PC-3 (cell line): ENCODE measurements around the gene EIF4A3. TPM values are rescaled to one million over a fixed set of nuclear protein-coding genes. Genes with fewer than 3 reads are reported as not detected.

Experiments
- ATAC-seq: fragments of 200-7000 bp; cut with Tn5 transposase; 2 replicates; pipeline ENCODE4 v1.9.1; 2020; ENCODE audit warnings: mild to moderate bottlenecking, moderate library complexity
- BruUV-seq: library from RNA; stranded (reverse); fragments of 400-500 nt; replicated peaks from 2 replicates; lab custom pipeline; 2021; lab: Mats Ljungman, UMichigan
- CTCF ChIA-PET: fragments of 300-600 bp; sonication (Branson Sonifier 250); formaldehyde crosslinking; loops from one replicate; lab custom pipeline; 2022; ENCODE audit warnings: antibody characterized with exemption; lab: Charles Lee
- POLR2A ChIA-PET: fragments of 300-600 bp; sonication (Branson Sonifier 250); formaldehyde crosslinking; loops from one replicate; lab custom pipeline; 2022; ENCODE audit warnings: antibody characterized with exemption; ENCODE audit not compliant: unreplicated experiment; lab: Charles Lee
- DNase-seq: peaks from one replicate; pipeline ENCODE4 v3.0.0-alpha.2; 2015
- H2AFZ ChIP-seq: fragments of 300-600 bp; sonication (generic); 2 replicates; pipeline ENCODE4 v1.6.0; 2016; ENCODE audit warnings: antibody characterized with exemption, low read length
- H3F3A ChIP-seq: fragments of 300-600 bp; sonication (generic); one replicate; pipeline ENCODE4 v1.6.0; 2017; ENCODE audit warnings: antibody characterized with exemption, low read length, control low read depth, mild to moderate bottlenecking; ENCODE audit not compliant: unreplicated experiment
- H3K27ac ChIP-seq: fragments of 300-600 bp; sonication (generic); 2 replicates; pipeline ENCODE4 v1.5.1; 2016; ENCODE audit warnings: mild to moderate bottlenecking, low read length
- H3K27me3 ChIP-seq: fragments of 300-600 bp; sonication (generic); 2 replicates; pipeline ENCODE4 v1.6.1; 2016; ENCODE audit warnings: low read length, mixed read lengths
- H3K36me3 ChIP-seq: fragments of 300-600 bp; sonication (generic); 2 replicates; pipeline ENCODE4 v1.6.1; 2016; ENCODE audit warnings: low read depth, mixed run types, low read length, mixed read lengths
- H3K4me1 ChIP-seq: fragments of 300-600 bp; sonication (generic); 2 replicates; pipeline ENCODE4 v1.5.1; 2016; ENCODE audit warnings: low read length; ENCODE audit not compliant: insufficient read depth
- H3K4me2 ChIP-seq: fragments of 300-600 bp; sonication (generic); 2 replicates; pipeline ENCODE4 v1.6.0; 2016; ENCODE audit warnings: low read length
- H3K4me3 ChIP-seq: fragments of 300-600 bp; sonication (generic); 2 replicates; pipeline ENCODE4 v1.5.1; 2016; ENCODE audit warnings: mild to moderate bottlenecking, low read length, mixed read lengths
- H3K79me2 ChIP-seq: fragments of 300-600 bp; sonication (generic); 2 replicates; pipeline ENCODE4 v1.6.1; 2017; ENCODE audit warnings: low read length, mixed read lengths
- H3K9ac ChIP-seq: fragments of 300-600 bp; sonication (generic); 2 replicates; pipeline ENCODE4 v1.6.0; 2016; ENCODE audit warnings: mild to moderate bottlenecking, low read length
- H3K9me2 ChIP-seq: fragments of 300-600 bp; sonication (generic); replicated peaks from 2 replicates; pipeline ENCODE4 v1.6.1; 2016; ENCODE audit warnings: mixed run types, low read length, mixed read lengths
- H3K9me3 ChIP-seq: fragments of 300-600 bp; sonication (generic); 2 replicates; pipeline ENCODE4 v1.6.1; 2016; ENCODE audit warnings: low read length, mixed read lengths
- H4K20me1 ChIP-seq: fragments of 300-600 bp; sonication (generic); 2 replicates; pipeline ENCODE4 v1.6.1; 2016; ENCODE audit warnings: low read length, mixed read lengths
- EZH2 ChIP-seq: fragments of 300-600 bp; sonication (generic); IDR thresholded peaks from one replicate; pipeline ENCODE4 v1.6.1; 2017; ENCODE audit warnings: antibody characterized with exemption, mild to moderate bottlenecking, low read length; ENCODE audit not compliant: unreplicated experiment
- EZH2phosphoT487 ChIP-seq: fragments of 300-600 bp; sonication (generic); IDR thresholded peaks from 2 replicates; pipeline ENCODE4 v1.6.1; 2018; ENCODE audit warnings: mild to moderate bottlenecking, antibody characterized with exemption, low read length, borderline replicate concordance
- intact Hi-C: fragments of 100-400 bp; cut with micrococcal nuclease; formaldehyde crosslinking; loops from 2 replicates; pipeline ENCODE4 v1.9.0; 2023
- total RNA-seq: library from RNA; depleted of rRNA; stranded (reverse); fragments of >200 nt; gene quantifications from 2 replicates; pipeline ENCODE4 v1.2.3, GENCODE V29; 2014
- TF ChIP-seq, protein P1 (sequence below): fragments of 300-600 bp; sonication (generic); conservative IDR thresholded peaks from 2 replicates; pipeline ENCODE4 v1.5.1; 2017; ENCODE audit warnings: antibody characterized with exemption, low read depth, mild to moderate bottlenecking, low read length

EIF4A3 gene
- total RNA-seq, 1 experiment from 2014 or later: 167 TPM

GRCh38 chr17:80133626-80133970 is 13.3 kb downstream of the EIF4A3 start:
- no peak for ATAC-seq
- no peaks in the 10 kb centered on the region for H3K9me3 ChIP-seq
- intact Hi-C loops: no loop called here
- H4K20me1 ChIP-seq: no peaks in the 10 kb centered on the region
- no peak for DNase-seq
- no peak overlapping the region for H3K9ac ChIP-seq
- peaks cover 4% of the 10 kb centered on the region; the same call in 1 of the 2 replicates for H3K4me1 ChIP-seq
- peaks cover 51% of the 10 kb centered on the region for H3K36me3 ChIP-seq
- BruUV-seq: no TSS peak
- H3F3A ChIP-seq: no peaks in the 10 kb centered on the region
- no peaks in the 10 kb centered on the region for H3K9me2 ChIP-seq
- no peak overlapping the region for H3K4me2 ChIP-seq
- CTCF ChIA-PET: no interaction called here
- POLR2A ChIA-PET: interaction anchor here (0.6 kb wide), 1 partner anchor 125 kb away, joined by 4 read pairs; no protein-coding TSS in a partner anchor
- no peak overlapping the region for H3K4me3 ChIP-seq
- no peaks in the 10 kb centered on the region for H3K79me2 ChIP-seq
- TF ChIP-seq EZH2phosphoT487 (no peak), EZH2 (no peak)
- TF ChIP-seq, protein P1, sequence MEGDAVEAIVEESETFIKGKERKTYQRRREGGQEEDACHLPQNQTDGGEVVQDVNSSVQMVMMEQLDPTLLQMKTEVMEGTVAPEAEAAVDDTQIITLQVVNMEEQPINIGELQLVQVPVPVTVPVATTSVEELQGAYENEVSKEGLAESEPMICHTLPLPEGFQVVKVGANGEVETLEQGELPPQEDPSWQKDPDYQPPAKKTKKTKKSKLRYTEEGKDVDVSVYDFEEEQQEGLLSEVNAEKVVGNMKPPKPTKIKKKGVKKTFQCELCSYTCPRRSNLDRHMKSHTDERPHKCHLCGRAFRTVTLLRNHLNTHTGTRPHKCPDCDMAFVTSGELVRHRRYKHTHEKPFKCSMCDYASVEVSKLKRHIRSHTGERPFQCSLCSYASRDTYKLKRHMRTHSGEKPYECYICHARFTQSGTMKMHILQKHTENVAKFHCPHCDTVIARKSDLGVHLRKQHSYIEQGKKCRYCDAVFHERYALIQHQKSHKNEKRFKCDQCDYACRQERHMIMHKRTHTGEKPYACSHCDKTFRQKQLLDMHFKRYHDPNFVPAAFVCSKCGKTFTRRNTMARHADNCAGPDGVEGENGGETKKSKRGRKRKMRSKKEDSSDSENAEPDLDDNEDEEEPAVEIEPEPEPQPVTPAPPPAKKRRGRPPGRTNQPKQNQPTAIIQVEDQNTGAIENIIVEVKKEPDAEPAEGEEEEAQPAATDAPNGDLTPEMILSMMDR: no peak
- no peak overlapping the region for H3K27ac ChIP-seq
- no peaks in the 10 kb centered on the region for H3K27me3 ChIP-seq
- H2AFZ ChIP-seq: no peak overlapping the region

DNA sequence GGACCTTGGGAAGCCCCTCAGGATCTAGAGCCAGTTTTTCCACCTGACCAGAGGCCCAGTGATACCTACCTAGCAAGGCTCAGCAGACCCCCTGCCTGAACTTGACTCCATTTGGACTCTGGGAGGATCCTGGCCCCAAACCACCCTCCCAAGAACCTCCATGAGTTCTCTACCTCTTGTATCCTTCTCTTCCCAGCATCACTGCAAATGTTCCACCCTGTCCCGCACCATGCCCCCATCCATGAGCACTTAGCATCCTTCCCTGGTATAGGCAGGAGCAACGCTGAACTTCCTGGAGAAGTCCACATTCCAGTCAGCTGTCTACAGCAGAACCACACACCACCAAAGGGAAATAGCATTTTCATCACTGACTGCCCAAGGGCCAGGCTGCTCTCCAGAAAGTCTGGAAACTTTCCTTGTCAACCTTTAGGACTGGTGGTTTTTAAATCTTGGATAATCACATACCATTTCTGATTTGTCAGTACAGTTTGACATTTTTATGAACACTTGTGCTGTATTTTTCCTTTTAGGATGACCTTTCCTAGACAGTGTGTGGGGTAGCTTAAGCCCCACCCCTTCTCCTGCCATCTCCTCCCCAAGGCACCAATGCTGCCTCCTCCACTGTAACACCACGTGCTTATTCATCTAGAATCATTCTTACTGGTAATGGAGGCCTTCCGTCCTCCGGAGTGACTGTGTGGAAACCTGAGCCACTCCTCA is 13.9 kb downstream of the EIF4A3 start:
- Histone ChIP-seq H3K79me2 (no peaks in the 10 kb centered on the region), H2AFZ (no peak overlapping the region), H3K36me3 (peaks cover 46% of the 10 kb centered on the region), H3K4me2 (no peak overlapping the region), H3F3A (no peaks in the 10 kb centered on the region), H3K9me3 (no peaks in the 10 kb centered on the region), H3K9ac (no peak overlapping the region), H3K27me3 (no peaks in the 10 kb centered on the region), H3K4me3 (no peak overlapping the region), H3K27ac (no peak overlapping the region), H4K20me1 (no peaks in the 10 kb centered on the region), H3K9me2 (no peaks in the 10 kb centered on the region), H3K4me1 (peaks cover 4% of the 10 kb centered on the region; the same call in 1 of the 2 replicates)
- POLR2A ChIA-PET: interaction anchor here (0.6 kb wide), 1 partner anchor 125 kb away, joined by 4 read pairs; no protein-coding TSS in a partner anchor
- TF ChIP-seq, protein P1: no peak
- TF ChIP-seq EZH2phosphoT487 (no peak), EZH2 (no peak)
- ATAC-seq (no peak), DNase-seq (no peak)
- CTCF ChIA-PET: no interaction called here
- intact Hi-C loops: no loop called here
- no TSS peak for BruUV-seq

GRCh38 chr17:80130992-80131391 is 15.9 kb downstream of the EIF4A3 start:
- CTCF ChIA-PET: no interaction called here

More at GRCh38 chr17:80130992-80131391, 15.9 kb downstream of the EIF4A3 start:
- no peak for DNase-seq
- H2AFZ ChIP-seq: no peak overlapping the region
- peaks cover 4% of the 10 kb centered on the region; the same call in 1 of the 2 replicates for H3K4me1 ChIP-seq
- intact Hi-C loops: no loop called here
- H3K9me2 ChIP-seq: no peaks in the 10 kb centered on the region
- H3K27me3 ChIP-seq: no peaks in the 10 kb centered on the region
- H3K4me3 ChIP-seq: no peak overlapping the region
- peaks cover 26% of the 10 kb centered on the region for H3K36me3 ChIP-seq
- no peak overlapping the region for H3K9ac ChIP-seq
- POLR2A ChIA-PET: no interaction called here
- H3K27ac ChIP-seq: no peak overlapping the region
- no peak overlapping the region for H3K4me2 ChIP-seq
- no peaks in the 10 kb centered on the region for H3K79me2 ChIP-seq
- H3K9me3 ChIP-seq: no peaks in the 10 kb centered on the region
- no peaks in the 10 kb centered on the region for H4K20me1 ChIP-seq
- BruUV-seq: no TSS peak
- ATAC-seq: no peak
- H3F3A ChIP-seq: no peaks in the 10 kb centered on the region
- TF ChIP-seq, protein P1: no peak
- TF ChIP-seq EZH2phosphoT487: no peak
- TF ChIP-seq EZH2: no peak
